BLaER1 (cell line): Measurements from ENCODE around the gene UBE2B.
A peak's percentile ranks its signal among the peaks of the same experiment; 100 is the strongest.

ENCODE experiments used
- H3K27ac ChIP-seq: shearing (Covaris generic); formaldehyde crosslinking; 2 replicates; pipeline ENCODE4 v1.8.1; 2022
- H3K27me3 ChIP-seq: shearing (Covaris generic); formaldehyde crosslinking; 2 replicates; pipeline ENCODE4 v1.8.1; 2022
- H3K36me3 ChIP-seq: shearing (Covaris generic); formaldehyde crosslinking; 2 replicates; pipeline ENCODE4 v1.8.1; 2022
- H3K4me1 ChIP-seq: shearing (Covaris generic); formaldehyde crosslinking; 2 replicates; pipeline ENCODE4 v1.8.1; 2022
- H3K4me2 ChIP-seq: shearing (Covaris generic); formaldehyde crosslinking; 2 replicates; pipeline ENCODE4 v1.8.1; 2022
- H3K4me3 ChIP-seq: shearing (Covaris generic); formaldehyde crosslinking; 2 replicates; pipeline ENCODE4 v1.8.1; 2022
- H3K9ac ChIP-seq: shearing (Covaris generic); formaldehyde crosslinking; 2 replicates; pipeline ENCODE4 v1.8.1; 2022
- H3K9me3 ChIP-seq: shearing (Covaris generic); formaldehyde crosslinking; 2 replicates; pipeline ENCODE4 v1.8.1; 2022
- H4K20me1 ChIP-seq: shearing (Covaris generic); formaldehyde crosslinking; 2 replicates; pipeline ENCODE4 v1.8.1; 2022
- Cebpa-rat ChIP-seq: shearing (Covaris generic); IDR thresholded peaks from 2 replicates; pipeline ENCODE4 v1.8.1; 2022

UBE2B gene

GRCh38 chr5:134396274-134396673 is 24.9 kb downstream of the UBE2B start:
- H3K27ac ChIP-seq, result no peak overlapping the region
- no peak overlapping the region for H3K4me3 ChIP-seq
- H3K4me1 ChIP-seq, result no peaks in the 10 kb centered on the region
- peaks cover 26% of the 10 kb centered on the region for H4K20me1 ChIP-seq
- peaks cover 83% of the 10 kb centered on the region for H3K36me3 ChIP-seq
- TF ChIP-seq Cebpa-rat, result no peak
- H3K4me2 ChIP-seq, result no peak overlapping the region
- H3K27me3 ChIP-seq, result no peaks in the 10 kb centered on the region
- H3K9me3 ChIP-seq, result no peaks in the 10 kb centered on the region
- H3K9ac ChIP-seq, result no peak overlapping the region

- Histone ChIP-seq H3K36me3 (peaks cover 83% of the 10 kb centered on the region), H3K4me3 (no peak overlapping the region), H3K9me3 (no peaks in the 10 kb centered on the region), H3K27ac (no peak overlapping the region), H4K20me1 (peaks cover 16% of the 10 kb centered on the region; the same call in 1 of the 2 replicates), H3K9ac (no peak overlapping the region), H3K4me2 (no peak overlapping the region), H3K27me3 (no peaks in the 10 kb centered on the region), H3K4me1 (no peaks in the 10 kb centered on the region)
- TF ChIP-seq Cebpa-rat, result no peak
These were observed 25.8 kb downstream of the UBE2B start for GRCh38 chr5:134397196-134397595.

GRCh38 chr5:134398609-134399155 is 27.3 kb downstream of the UBE2B start:
- Histone ChIP-seq H3K4me3 (no peak overlapping the region), H3K27me3 (no peaks in the 10 kb centered on the region), H3K4me2 (no peak overlapping the region), H4K20me1 (0 out of 2 replicates have a peak, but pooled peaks cover 16% of the 10 kb centered on the region), H3K9me3 (no peaks in the 10 kb centered on the region), H3K36me3 (peaks cover 76% of the 10 kb centered on the region), H3K27ac (no peak overlapping the region), H3K9ac (no peak overlapping the region), H3K4me1 (no peaks in the 10 kb centered on the region)
- TF ChIP-seq Cebpa-rat, result no peak

- H3K27ac ChIP-seq, result no peak overlapping the region
- no peaks in the 10 kb centered on the region for H3K27me3 ChIP-seq
- TF ChIP-seq Cebpa-rat, result no peak
These were observed 32.6 kb downstream of the UBE2B start for GRCh38 chr5:134403951-134404350.

GRCh38 chr5:134406390-134406789 is 35.0 kb downstream of the UBE2B start:
- no peak overlapping the region for H3K27ac ChIP-seq
- H3K36me3 ChIP-seq, result peaks cover 73% of the 10 kb centered on the region
- no peak overlapping the region for H3K9ac ChIP-seq
- peaks cover 17% of the 10 kb centered on the region for H3K4me1 ChIP-seq
- H4K20me1 ChIP-seq, result peaks cover 17% of the 10 kb centered on the region
- no peaks in the 10 kb centered on the region for H3K27me3 ChIP-seq
- no peak for TF ChIP-seq Cebpa-rat
- no peak overlapping the region for H3K4me2 ChIP-seq
- no peaks in the 10 kb centered on the region for H3K9me3 ChIP-seq
- H3K4me3 ChIP-seq, result no peak overlapping the region

More at GRCh38 chr5:134403951-134404350, 32.6 kb downstream of the UBE2B start:
- H3K4me1 ChIP-seq, result no peaks in the 10 kb centered on the region
- peaks cover 72% of the 10 kb centered on the region for H3K36me3 ChIP-seq
- peaks cover 17% of the 10 kb centered on the region for H4K20me1 ChIP-seq
- no peak overlapping the region for H3K4me2 ChIP-seq
- no peak overlapping the region for H3K4me3 ChIP-seq
- H3K9ac ChIP-seq, result no peak overlapping the region
- no peaks in the 10 kb centered on the region for H3K9me3 ChIP-seq

- peaks cover 17% of the 10 kb centered on the region for H4K20me1 ChIP-seq
- no peak for TF ChIP-seq Cebpa-rat
- peaks cover 50% of the 10 kb centered on the region for H3K36me3 ChIP-seq
- H3K27me3 ChIP-seq, result no peaks in the 10 kb centered on the region
- no peak overlapping the region for H3K4me3 ChIP-seq
- H3K27ac ChIP-seq, result no peak overlapping the region
- peaks cover 21% of the 10 kb centered on the region for H3K4me1 ChIP-seq
- no peak overlapping the region for H3K9ac ChIP-seq
- no peak overlapping the region for H3K4me2 ChIP-seq
- H3K9me3 ChIP-seq, result no peaks in the 10 kb centered on the region
These were observed 38.0 kb downstream of the UBE2B start for GRCh38 chr5:134409321-134409720.

GRCh38 chr5:134410822-134411221 is 39.5 kb downstream of the UBE2B start:
- peak overlapping the region; percentile 92 for H3K9ac ChIP-seq
- no peaks in the 10 kb centered on the region for H3K27me3 ChIP-seq
- peaks cover 21% of the 10 kb centered on the region for H3K4me1 ChIP-seq
- peak overlapping the region; percentile 95 for H3K4me3 ChIP-seq
- H3K27ac ChIP-seq, result peak overlapping the region; percentile 87
- H4K20me1 ChIP-seq, result peaks cover 17% of the 10 kb centered on the region
- peak overlapping the region; percentile 88 for H3K4me2 ChIP-seq
- peaks cover 38% of the 10 kb centered on the region for H3K36me3 ChIP-seq
- no peak for TF ChIP-seq Cebpa-rat
- H3K9me3 ChIP-seq, result no peaks in the 10 kb centered on the region

GRCh38 chr5:134411228-134411545 is 39.8 kb downstream of the UBE2B start:
- peak overlapping the region; percentile 92 for H3K9ac ChIP-seq

GRCh38 chr5:134411546-134412266 is 40.3 kb downstream of the UBE2B start, which contains the start of gene CDKN2AIPNL:
Gene CDKN2AIPNL, minus strand, starts transcription at chr5:134411881. Its CDS starts 27 bp downstream, at chr5:134411854.
- peak within 1 kb of the TSS; percentile 95 for H3K4me3 ChIP-seq

More at GRCh38 chr5:134411228-134411545, 39.8 kb downstream of the UBE2B start:
- Histone ChIP-seq H4K20me1 (peaks cover 14% of the 10 kb centered on the region), H3K27ac (peak overlapping the region; percentile 87), H3K4me3 (peak overlapping the region; percentile 95), H3K36me3 (peaks cover 35% of the 10 kb centered on the region), H3K9me3 (no peaks in the 10 kb centered on the region), H3K4me1 (peaks cover 21% of the 10 kb centered on the region), H3K27me3 (no peaks in the 10 kb centered on the region), H3K4me2 (peak overlapping the region; percentile 88)
- no peak for TF ChIP-seq Cebpa-rat

GRCh38 chr5:134413046-134413445 is 41.7 kb downstream of the UBE2B start:
- no peak overlapping the region for H3K4me2 ChIP-seq
- no peak overlapping the region for H3K27ac ChIP-seq

More at GRCh38 chr5:134411546-134412266, 40.3 kb downstream of the UBE2B start, which contains the start of gene CDKN2AIPNL:
- no peak for TF ChIP-seq Cebpa-rat
- peak within 1 kb of the TSS; percentile 87 for H3K27ac ChIP-seq
- no peaks in the 10 kb centered on the region for H3K9me3 ChIP-seq
- H4K20me1 ChIP-seq, result peaks cover 8% of the 10 kb centered on the region
- H3K36me3 ChIP-seq, result peaks cover 29% of the 10 kb centered on the region
- peak within 1 kb of the TSS; percentile 92 for H3K9ac ChIP-seq
- H3K4me1 ChIP-seq, result peaks cover 21% of the 10 kb centered on the region
- H3K27me3 ChIP-seq, result no peaks in the 10 kb centered on the region
- H3K4me2 ChIP-seq, result peak within 1 kb of the TSS; percentile 88

More at GRCh38 chr5:134413046-134413445, 41.7 kb downstream of the UBE2B start:
- Histone ChIP-seq H3K27me3 (no peaks in the 10 kb centered on the region), H4K20me1 (no peaks in the 10 kb centered on the region), H3K36me3 (peaks cover 17% of the 10 kb centered on the region), H3K9ac (no peak overlapping the region), H3K9me3 (no peaks in the 10 kb centered on the region), H3K4me3 (no peak overlapping the region), H3K4me1 (peaks cover 21% of the 10 kb centered on the region)
- TF ChIP-seq Cebpa-rat, result no peak
